Femur (tissue), 1 donor: Measurements from ENCODE around the gene RASAL2.
"Not testable (repeated sequence)": the region's sequence is repeated elsewhere in the genome, so short reads cannot be mapped to it uniquely, and the experiment has no call there.

ENCODE experiments used
- DNase-seq: peaks from one replicate; pipeline ENCODE4 v3.0.0-alpha.2; 2017

Gene RASAL2

DNA sequence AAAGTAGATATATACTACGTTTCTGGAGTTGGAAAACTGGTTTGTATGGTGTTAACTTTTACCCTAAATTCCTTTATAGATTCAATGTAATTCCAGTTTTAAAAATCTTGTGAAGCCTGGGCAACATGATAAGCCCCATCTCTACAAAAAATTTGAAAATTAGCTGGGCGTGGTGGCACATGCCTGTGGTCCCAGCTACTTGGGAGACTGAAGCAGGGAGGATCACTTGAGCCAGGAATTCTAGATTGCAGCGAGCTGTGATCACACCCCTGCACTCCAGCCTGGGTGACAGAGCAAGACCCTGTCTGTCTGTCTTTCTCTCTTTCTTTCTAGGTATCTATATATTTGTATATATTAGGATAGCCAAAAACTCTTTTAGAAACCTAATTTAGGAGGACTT lies 260.9 kb downstream of the RASAL2 start:
- DNase-seq = no peak

DNA sequence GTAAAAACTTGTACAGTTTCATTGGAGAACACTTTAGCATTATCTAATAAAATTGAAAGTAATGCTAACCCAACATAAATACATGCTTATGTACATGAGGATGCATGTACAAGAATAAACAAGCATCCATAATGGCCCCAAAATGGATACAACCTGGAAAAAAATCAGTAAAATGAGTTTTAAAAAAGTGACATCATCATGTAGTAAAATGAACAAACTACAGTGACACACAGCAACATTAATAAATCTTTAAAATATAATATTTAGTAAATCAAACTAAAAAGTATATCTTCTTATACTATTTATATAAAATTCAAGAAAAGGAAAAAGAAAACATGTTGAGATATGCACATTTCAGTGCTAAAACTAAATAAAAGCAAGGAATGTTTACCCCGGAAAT lies 262.4 kb downstream of the RASAL2 start:
- DNase-seq = no peak

DNA sequence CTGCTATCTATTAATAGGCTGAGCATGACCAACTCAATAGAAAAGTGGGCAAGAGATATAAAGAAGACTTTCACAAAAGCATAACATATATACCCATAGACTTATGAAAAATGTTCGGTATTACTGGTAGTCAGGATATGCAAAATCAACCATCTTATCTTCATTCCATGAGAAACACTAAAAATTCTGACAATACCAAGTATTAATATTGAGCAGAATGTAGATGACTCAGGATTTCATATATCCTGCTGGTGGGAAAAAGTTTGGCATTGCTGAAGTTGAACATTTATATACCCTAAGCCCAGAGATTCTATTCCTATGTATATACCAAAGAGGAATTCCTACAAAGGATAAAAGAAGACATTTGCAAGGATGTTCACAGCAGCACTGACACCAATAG lies 264.6 kb downstream of the RASAL2 start:
- no peak for DNase-seq

DNA sequence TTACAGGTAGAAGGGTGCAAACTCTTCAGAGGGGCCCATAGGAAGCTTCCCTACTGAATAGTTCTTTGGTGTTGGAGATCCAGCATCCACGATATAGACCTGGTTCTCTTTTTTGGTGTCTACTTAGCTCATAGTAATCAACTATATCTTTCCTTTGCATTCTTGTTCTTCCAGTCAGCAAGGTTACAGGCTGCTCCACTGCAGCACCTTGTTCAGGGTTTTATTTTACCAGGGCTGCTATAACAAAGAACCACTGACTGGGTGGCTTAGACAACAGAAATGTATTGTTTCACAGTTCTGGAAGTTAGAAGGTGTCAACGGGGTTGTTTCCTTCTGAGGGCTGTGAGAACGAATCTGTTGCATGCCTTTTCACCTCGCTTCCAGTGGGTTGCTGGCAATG lies 266.5 kb downstream of the RASAL2 start:
- no peak for DNase-seq

DNA sequence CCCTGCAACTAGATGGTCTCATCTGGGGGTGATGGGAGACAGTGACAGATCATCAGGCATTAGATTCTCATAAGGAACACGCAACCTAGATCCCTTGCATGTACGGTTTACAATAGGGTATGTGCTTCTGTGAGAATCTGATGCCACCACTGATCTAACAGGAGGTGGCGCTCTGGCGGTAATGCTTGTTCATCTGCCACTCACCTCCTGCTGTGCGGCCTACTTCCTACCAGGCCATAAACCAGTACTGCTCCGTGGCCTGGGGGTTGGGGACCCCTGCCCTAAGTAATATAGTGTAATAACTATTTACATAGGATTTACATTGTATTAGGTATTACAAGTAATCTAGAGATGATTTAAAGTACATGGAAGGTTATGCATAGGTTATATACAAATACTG lies 267.9 kb downstream of the RASAL2 start:
- DNase-seq = no peak

DNA sequence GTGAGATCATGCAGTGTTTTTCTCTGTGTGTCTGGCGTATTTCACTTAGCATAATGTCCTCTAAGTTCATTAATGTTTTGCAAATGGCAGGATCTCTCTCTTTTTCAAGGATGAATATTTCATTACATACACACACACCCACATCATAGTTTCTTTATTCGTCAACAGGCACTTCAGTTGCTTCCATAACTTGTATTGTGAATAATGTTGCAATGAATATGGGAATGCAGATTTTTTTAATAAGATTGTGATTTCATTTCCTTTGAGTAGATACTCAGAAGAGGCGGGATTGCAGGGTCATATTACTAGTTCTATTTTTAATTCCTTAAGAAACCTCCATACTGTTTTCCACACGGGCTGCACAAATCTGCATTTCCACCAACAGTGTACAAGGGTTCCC lies 268.8 kb downstream of the RASAL2 start:
- DNase-seq = no peak

DNA sequence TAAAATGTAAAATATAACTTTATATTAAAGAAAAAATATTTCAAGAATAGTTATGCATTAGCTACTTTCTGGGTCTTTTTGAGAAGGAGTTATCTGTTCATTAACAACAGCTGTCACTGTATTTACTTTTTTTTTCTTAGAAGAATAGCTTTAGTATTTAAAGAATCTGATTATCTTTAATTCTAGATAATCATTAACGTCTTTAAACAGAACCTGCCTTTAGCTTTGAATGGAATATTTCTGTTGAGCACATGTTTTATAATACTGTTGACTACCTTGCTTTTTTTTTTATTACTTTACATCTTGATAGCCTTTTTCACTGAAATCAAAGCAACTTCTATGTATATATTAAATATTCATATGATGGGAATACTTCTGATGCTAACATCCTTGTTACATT lies 270.9 kb downstream of the RASAL2 start:
- no peak for DNase-seq

DNA sequence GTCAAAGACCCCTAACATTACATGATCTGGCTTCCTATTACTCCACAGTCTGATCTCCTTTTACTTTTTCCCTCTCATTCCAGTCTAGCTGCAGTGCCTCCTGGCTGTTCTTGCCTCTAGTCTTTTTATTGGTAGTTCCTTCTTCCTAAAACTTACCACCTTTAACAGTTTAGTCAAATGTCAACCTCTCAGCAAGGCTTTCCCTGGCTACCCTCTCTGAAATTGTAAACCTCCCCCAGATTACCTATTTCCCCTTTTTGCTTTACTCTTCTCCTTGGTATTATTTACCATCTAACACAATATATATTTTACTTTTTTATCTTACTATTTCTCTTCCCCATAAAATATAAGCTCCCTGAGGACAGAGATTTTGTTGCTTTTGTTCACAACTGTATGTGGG lies 273.2 kb downstream of the RASAL2 start:
- DNase-seq = no peak

DNA sequence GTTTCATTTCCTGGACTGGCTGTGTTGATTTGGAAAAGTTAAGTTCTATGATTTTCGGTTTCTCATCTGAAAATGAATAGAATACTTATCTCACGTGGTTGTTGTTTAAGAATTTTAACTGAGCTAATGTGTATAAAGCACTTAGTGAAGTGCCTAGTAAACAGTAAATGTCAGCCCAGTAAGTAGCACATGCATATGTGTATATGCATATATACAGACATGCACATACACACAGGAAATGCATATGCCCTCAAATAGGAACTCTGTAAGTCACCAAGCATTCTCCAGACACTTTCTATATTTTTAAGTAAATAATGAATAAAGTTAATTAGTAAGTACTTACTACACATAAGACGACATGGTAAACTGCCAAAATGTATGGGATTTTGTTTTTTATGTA lies 274.3 kb downstream of the RASAL2 start:
- no peak for DNase-seq

DNA sequence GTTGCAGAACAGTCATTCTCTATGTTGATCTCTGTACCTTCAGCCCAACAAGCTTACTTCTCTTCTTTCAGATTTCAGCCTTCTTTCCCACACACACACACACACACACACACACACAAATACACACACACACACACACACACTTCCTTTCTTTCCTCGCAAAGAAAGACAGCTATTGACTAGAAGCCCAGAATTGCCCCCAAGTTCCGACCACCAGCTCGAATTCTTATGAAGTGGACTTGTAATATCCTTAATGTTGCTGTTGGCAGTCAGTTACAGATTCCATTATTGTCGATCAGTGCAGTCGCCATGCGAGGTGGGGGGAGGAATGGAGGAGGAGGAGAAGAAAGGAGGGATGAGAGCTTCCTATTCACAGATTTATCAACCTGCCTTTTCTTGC lies 277.3 kb downstream of the RASAL2 start:
- peak; percentile 61 for DNase-seq

DNA sequence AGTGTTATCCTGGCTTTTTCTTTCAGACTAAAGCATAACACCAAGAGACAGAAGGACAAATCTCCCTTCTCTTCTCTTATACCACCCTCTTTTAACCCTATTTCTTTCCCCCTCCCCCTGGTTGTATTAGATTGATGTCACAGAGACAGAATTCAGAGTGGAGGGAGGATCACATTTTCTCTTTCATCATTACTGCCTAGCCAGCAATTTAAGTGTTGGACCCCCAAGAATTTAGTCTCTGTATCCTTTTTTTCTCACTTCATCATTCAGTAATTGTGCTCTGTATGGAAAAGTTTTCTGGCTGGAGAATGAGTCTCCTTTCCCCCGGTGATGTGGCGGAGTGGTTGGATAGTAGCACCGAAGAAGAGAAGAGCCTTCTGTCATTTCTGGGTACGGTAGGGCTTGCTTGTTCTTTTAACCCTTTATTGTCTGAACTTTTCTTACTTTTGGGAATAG lies 278.1 kb downstream of the RASAL2 start:
- peak; percentile 33 for DNase-seq

DNA sequence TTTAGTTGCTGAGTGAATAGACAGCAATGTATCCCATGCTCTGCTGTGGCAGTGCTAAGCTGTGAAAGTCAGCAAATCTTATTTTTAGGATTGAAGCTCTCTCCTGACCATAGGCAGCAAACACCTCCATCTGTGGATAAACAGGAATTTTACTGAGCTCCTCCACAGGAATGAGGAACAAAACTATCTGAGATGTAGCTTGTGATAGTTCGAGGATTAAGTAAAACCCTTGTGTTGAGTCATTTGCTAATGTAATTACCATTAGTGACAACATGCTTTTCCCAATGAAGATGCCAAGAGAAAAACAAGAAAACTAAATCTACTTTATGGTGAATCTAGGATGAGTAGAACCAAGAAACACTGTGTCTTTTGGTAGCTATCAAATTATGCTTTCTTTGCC lies 280.1 kb downstream of the RASAL2 start:
- no peak for DNase-seq

DNA sequence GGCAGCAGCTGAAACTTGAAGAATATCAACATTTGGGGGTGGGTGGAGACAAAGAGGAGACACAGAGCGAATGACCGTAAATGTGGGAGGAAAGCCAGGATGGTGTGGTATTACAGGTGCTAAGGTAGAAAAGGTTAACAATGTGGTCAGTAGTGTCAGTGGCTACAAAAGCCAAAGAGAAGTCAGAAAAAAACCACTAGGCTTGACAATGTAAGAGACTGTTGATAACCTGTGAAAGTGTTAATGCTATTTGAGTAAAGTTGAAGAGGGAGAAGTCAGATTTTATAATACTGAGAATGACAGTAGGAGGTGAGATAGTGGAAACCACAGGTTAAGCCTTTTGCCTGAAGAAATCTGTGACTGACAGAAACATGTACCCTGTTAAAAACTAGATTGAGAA lies 282.1 kb downstream of the RASAL2 start:
- DNase-seq = no peak

DNA sequence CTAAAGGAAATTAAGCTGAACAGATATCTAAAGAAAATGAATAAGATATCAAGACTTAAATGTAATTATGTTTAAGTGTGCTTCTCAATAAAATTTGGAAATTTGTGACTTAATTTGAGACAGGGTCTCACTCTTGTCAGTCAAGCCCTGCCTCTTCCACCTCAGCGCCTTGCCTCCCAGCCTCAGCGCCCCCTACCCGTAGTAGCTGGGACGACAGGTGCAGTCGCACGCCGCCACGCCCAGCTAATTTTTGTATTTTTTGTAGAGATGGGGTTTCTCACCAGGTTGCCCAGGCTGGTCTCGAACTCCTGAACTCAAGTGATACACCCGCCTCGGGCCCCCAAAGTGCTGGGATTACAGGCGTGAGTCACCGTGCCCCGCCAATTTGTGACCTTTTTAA lies 285.9 kb downstream of the RASAL2 start:
- DNase-seq = no peak

DNA sequence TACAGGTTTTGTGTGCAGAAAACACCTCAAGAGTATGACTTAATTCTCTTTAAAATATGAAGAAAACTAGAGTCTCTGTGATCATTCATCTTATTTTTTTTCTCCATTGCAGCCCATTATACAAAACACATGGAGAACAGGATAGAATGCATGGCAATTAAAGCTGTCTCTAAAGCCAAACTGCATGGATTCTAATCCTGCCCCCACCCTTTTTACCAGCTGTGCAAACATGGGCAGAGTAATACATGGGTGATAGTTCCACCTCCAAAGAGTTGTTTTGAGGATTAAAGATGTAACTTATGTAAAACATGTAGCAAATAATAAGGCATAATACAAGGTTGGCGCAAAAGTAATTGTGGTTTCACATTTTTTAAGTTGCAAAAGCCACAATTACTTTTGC lies 288.5 kb downstream of the RASAL2 start:
- DNase-seq = no peak

DNA sequence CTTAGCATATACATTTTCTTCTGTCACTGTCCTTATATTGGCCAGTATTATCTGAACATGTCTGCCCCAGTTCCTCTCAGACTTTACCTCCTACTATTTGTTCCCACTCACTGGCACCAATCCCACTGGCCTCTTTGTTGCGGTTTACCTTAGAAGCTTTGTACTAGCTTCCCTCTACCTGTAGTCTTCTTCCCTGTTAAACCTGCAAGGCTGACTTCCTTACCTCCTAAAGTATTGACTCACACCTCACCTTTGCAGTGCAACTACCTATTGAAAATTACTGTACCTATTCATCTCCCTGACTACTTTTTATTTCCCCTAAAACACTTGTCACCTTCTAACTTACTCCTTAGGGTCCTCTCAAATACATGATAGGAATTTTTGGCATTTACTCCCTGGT lies 291.8 kb downstream of the RASAL2 start:
- no peak for DNase-seq

DNA sequence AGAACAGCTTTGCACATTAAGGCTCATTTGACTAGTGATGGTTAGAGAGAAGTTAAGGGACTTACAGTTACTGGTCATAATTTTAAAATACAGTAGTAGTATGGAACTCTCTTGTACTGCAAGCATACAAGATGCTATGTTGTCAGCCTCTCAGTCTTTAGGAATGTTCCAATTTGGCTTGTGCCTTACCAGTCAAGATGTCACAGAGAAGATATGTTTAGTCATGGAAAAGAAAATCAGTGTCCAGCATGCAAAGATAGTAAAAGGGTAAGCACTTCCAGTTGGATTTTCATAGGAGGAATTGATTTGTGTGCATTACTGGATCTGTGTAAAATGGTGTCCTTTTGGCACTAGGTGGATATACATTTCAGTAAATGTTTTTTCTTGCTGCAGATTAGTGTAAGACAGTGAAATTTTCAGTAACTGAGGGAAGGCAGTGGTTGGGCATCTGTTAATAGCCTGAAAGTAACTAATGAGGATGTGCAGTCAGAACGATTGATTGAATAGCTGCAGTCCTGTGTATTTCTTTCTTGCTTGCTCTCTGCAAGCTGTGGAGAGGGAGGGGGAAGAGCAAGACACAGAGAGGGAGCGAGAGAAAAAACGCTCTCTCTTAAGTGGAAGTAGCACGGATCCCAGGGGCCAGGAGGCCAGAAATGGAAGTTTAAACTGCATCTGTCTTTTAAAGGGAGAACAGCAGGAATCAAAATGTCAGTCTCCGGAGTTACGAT lies 294.7 kb downstream of the RASAL2 start:
- no peak for DNase-seq

DNA sequence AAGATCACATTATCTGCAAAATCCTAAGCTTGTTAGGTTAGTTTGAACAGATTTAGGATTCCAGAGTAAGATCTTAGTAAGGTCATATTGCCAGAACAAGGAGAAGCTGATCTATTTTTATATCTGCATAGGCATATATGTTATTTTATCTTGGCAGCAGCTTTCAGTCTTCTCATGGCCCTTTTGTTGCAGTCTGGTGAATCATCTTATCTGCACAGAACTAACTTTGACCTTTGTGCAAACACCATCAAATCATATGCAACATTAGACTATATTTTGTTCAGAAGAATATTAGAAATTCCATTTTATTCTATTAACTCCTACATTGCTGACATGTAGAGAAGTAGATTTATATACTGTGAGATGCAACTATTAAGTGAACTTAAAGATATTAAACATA lies 295.5 kb downstream of the RASAL2 start:
- no peak for DNase-seq

DNA sequence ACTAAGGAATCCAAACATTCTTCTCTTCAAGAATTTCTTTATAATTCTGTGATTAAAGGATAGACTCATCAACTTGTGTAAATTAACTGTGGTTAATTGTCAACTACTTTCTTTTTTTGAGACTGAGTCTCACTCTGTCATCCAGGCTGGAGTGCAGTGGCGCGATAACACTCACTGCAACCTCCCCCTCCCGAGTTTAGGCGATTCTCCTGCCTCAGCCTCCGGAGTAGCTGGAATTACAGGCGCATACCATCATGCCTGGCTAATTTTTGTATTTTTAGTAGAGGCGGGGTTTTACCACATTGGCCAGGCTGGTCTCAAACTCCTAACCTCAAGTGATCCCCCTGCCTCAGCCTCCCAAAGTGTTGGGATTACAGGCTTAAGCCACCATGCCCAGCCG lies 296.4 kb downstream of the RASAL2 start:
- DNase-seq = not testable (repeated sequence)

DNA sequence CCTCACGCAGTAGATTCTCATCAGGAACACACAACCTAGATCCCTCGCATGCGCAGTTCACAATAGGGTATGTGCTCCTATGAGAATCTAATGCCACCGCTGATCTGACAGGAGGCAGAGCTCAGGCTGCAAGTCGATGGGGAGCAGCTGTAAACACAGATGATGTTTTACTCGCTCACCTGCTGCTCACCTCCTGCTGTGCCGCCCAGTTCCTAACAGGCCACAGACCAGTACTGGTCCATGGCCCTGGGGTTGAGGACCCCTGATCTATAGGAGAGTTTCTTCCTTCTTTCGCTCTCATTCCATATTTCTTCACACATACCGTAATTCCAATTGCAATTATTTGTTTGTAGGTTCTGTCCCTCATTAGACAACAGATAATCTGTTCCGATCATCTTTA lies 299.5 kb downstream of the RASAL2 start:
- DNase-seq = no peak

DNA sequence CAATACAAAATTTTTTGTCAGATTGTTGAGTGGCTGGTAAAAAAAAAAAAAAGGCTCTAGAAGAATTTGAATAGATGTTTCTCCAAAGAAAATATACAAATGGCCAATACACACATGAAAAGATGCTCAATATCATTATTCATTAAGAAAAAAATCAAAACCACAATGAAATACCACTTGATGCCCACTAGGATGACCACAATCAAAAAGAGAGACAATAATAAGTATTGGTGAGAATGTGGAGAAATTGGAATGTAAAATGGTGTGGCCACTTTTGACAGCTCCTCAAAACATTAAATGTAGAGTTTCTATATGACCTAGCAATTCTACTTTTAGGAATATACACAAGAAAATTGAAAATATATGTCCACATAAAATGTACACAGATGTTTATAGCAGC lies 302.9 kb downstream of the RASAL2 start:
- DNase-seq = no peak

DNA sequence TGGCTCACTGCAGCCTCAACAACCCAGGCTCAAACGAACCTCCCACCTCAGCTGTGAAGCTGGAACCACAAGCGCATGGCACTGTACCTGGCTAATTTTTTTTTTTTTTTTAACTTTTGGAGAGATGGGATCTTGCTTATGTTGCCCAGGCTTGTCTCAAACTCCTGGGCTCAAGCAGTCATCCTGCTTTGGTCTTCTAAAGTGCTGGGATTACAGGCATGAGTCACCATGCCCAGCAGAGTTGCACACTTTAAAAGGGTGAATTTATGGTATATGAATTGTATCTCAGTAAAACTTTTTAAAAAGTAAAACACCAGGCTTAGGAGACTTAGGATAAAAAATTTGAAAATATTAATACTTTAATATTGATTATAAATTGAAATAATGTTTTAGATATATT lies 303.8 kb downstream of the RASAL2 start:
- no peak for DNase-seq

DNA sequence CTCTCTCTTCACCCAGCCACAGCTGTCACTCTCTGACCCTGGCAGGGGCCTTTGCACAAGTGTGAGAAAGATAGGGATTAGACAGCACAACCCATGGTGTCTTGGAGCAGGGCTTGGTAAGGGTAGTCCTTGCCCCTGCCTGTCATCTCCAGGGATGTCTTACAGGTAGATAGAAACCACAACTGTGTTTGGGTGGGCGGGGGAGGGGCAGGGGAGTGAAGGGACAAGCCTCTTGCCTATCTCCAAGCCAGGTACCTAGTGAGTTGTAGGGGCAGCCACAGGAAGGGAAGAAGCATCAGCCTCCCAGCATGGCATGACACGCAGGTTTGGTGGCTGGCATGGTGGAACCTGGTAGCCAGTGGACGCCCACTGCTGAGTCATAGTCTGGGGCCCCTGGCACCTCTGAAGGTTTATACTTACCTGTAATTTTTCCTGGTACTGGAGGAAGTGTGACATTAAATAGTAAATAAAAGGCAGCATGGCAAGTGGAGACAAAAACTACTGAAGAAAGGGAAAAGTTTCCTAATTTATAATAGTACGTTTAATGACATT lies 305.3 kb downstream of the RASAL2 start:
- DNase-seq = no peak

DNA sequence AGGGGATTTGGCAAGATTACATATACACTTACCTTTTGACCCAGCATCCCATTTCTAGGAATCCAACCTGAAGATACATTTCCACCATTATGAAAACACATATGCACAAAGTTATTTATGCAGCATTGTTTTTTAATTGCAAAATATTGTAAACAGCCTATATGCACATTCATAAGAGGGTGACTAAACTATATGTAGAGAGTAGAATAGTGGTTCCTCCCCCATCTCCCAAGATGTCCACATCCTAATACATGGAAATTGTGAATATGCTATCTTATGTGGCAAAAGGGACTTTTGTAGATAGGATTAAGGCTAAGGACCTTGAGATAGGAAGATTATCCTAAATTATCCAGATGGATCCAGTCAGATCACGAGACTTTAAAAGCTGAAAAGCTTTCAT lies 311.2 kb downstream of the RASAL2 start:
- DNase-seq = no peak

DNA sequence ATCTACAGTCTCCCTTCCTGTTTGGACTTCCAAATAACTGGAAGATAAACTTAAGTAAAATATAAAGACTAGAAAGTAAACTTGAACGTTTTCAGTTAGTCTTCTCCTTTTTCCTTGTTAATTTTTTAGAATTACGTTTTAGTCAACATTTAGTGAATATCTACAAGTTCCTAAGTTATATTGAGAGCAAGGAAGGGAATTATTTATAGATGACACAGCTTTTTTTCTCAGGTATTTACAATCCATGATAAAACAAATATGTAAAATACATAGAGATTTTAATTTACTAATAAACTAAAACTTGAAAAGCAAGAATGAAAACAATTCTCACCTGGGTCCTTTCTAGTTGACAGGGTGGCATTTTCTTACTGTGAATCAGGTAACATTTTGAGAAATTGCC lies 313.3 kb downstream of the RASAL2 start:
- no peak for DNase-seq
